AG10803 (cell line): ENCODE data around the gene NOX5.

Source experiments
- DNase-seq: peaks from one replicate; pipeline ENCODE4 v3.0.0; 2010; ENCODE audit warnings: low read depth
- H3K4me3 ChIP-seq: 2 replicates; pipeline ENCODE4 v1.5.1; 2011; ENCODE audit warnings: mild to moderate bottlenecking, low read length, control low read depth
- TF ChIP-seq, protein P1 (sequence below): conservative IDR thresholded peaks from 2 replicates; pipeline ENCODE4 v1.5.1; 2011; ENCODE audit warnings: mild to moderate bottlenecking, low read length, control low read depth, inconsistent platforms

The NOX5 gene

DNA sequence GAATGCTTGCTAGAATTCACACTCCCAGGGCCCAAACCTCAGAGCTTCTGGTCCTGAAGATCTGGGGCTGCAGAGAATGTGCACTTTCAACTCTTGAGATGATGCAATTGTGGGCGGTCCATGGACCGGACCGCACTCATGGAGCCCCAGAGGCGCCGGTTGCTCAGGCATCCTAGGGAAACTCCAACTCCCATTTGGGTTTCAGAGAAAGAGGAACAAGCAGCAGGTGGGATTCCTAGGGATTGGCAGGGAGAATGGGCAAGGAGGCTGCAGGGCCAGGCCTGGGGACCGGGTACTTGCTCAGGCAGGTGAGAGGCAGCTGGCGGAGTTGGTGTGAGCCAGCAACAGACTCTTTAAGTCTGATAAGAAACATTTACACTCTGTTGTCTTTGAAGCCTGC is 3.5 kb downstream of the NOX5 start:
- DNase-seq, result no peak
- H3K4me3 ChIP-seq, result no peak overlapping the region
- TF ChIP-seq, protein P1, sequence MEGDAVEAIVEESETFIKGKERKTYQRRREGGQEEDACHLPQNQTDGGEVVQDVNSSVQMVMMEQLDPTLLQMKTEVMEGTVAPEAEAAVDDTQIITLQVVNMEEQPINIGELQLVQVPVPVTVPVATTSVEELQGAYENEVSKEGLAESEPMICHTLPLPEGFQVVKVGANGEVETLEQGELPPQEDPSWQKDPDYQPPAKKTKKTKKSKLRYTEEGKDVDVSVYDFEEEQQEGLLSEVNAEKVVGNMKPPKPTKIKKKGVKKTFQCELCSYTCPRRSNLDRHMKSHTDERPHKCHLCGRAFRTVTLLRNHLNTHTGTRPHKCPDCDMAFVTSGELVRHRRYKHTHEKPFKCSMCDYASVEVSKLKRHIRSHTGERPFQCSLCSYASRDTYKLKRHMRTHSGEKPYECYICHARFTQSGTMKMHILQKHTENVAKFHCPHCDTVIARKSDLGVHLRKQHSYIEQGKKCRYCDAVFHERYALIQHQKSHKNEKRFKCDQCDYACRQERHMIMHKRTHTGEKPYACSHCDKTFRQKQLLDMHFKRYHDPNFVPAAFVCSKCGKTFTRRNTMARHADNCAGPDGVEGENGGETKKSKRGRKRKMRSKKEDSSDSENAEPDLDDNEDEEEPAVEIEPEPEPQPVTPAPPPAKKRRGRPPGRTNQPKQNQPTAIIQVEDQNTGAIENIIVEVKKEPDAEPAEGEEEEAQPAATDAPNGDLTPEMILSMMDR, result no peak

DNA sequence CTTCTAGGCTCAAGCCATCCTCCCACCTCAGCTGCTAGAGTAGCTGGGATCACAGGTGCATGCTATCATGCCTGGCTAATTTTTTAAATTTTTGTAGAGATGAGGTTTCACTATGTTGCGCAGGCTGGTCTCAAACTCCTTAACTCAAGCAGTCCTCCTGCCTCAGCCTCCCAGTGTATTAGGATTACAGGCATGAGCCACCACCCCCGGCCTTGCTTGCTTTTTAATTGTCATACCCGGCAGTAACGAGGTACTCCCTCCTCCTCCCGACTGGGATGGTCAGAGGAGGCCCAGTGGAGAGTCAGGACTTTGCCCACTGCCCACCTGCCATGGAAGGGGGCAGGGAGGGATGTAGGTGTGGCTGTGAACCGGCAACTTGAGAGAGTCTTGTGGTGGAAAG is 4.5 kb downstream of the NOX5 start:
- DNase-seq, result no peak
- TF ChIP-seq, protein P1, result no peak

DNA sequence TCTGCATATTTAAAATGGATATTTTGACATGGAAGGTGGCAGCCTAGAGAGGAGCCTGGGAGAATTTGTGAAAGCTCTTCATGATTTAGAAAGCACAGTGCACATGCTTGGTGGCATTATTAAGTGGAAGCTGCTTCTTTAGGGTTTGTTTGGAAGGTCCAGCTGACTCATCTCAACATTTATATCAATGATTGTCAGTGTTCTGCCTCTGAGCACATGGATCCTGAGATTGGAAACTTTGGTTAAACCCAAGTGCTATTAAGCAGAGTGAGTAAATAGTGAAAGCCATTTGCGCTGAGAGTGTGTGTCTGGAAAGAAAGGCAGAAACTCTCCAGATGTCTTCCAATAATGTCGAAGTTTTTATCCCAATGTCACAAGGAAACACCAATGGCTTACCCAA is 7.4 kb downstream of the NOX5 start:
- H3K4me3 ChIP-seq, result no peak overlapping the region
- TF ChIP-seq, protein P1, result no peak
- no peak for DNase-seq

More for the DNA sequence above, 4.5 kb downstream of the NOX5 start:
- no peak overlapping the region for H3K4me3 ChIP-seq

DNA sequence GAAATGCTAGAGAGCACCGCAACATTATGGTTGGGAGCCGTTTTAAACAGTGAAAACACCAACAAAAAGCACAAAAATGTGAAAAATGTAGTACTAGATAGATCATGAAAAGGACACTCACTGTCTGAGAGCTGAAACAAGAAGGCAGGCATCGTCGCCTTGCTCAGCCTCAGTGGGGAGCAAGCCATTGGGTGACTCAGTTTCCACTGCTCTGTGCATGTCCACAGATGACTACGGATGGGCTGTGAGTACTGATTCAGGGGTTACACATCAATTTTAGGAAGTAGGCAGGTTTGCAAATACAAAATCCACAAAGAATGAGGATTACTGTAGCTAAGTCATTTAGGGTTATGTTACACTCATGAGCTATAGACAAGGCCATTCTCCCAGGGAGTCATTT is 10.8 kb downstream of the NOX5 start:
- DNase-seq, result no peak
- H3K4me3 ChIP-seq, result no peak overlapping the region
- TF ChIP-seq, protein P1, result no peak

DNA sequence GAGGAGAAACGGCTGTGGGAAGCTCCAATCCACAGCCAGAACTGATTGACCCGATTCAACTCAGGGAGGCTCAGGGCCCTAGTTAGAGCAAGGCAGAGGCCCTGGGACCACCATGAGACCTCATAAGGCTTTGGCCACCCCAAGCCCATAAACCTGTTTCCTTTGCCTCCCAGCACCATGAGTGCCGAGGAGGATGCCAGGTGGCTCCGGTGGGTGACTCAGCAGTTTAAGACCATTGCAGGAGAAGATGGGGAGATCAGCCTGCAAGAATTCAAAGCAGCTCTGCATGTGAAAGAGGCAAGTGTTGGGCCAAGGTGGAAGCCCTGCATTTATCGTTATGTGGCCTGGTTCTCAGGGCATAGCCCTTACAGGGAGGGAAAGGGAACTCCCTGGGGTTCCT is 11.9 kb downstream of the NOX5 start:
- no peak overlapping the region for H3K4me3 ChIP-seq
- DNase-seq, result no peak
- TF ChIP-seq, protein P1, result no peak

DNA sequence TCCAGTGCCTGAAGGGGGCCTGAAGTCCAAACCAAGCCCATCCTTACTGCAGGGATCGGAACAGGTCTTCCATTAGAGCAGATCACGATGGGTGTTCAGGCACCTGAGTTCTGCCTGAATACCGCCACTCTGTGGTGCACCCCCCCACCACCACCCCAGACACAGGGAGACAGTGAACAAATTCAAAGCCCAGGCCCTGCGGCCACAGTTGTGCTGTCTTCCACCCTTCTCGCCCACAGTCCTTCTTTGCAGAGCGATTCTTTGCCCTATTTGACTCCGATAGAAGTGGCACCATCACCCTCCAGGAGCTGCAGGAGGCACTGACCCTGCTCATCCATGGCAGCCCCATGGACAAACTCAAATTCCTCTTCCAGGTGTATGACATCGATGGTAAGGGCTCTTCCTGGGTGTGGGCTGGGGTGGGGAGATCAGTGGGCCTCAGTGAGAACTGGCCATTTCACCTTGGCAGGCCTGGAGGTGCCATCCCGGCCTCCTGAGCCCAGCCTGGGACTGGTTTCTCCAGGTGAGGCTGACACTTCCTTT is 13.6 kb downstream of the NOX5 start:
- TF ChIP-seq, protein P1, result no peak
- H3K4me3 ChIP-seq, result no peak overlapping the region
- no peak for DNase-seq

DNA sequence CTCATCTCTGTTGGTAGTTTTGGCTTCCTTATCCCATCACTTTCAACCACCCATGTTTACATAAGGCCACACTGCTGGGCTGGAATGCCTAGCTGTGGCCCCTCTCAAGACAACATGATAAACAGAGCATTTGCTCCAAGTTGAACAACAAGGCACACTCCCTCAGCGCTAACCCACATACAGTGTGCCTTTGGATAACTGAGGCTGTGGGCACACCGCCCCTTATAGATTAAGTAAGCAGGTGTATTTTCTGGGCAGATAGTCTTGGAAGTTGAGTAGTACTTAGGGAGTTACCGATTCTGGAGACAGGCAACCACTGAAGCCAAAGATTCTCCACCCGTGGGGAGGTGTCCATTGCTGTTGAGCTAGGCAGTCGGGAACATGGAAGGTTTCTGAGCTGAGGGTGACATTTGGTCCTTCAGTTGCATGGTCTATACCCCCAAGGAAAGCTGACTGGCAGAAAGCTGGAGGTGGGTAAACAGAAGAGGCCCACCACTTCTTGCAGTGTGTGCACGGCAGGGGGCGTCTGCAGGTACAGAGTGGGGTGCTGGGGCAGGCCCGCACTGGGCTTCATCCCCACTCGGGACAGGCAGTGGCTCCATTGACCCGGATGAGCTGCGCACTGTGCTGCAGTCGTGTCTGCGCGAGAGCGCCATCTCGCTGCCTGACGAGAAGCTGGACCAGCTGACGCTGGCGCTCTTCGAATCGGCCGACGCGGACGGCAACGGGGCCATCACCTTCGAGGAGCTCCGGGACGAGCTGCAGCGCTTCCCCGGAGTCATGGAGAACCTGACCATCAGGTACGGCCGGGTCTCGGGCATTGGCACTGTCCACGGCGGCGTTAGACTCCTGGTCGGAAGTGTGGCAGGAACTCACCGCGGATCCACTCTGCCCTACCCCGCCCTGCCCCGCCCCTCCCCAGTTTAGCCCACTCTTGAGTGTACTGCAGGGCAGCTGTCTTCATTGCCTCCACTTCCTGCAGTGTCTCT is 16.8 kb downstream of the NOX5 start:
- peak; percentile 25 for DNase-seq
- peak overlapping the region; percentile 49 for H3K4me3 ChIP-seq
- TF ChIP-seq, protein P1, result peak; percentile 55
